RPMI8226 (cell line): ENCODE measurements around the gene CLCN2.

ENCODE experiments used
- DNase-seq: peaks from one replicate; pipeline ENCODE4 v3.0.0-alpha.2; 2015

CLCN2 gene

DNA sequence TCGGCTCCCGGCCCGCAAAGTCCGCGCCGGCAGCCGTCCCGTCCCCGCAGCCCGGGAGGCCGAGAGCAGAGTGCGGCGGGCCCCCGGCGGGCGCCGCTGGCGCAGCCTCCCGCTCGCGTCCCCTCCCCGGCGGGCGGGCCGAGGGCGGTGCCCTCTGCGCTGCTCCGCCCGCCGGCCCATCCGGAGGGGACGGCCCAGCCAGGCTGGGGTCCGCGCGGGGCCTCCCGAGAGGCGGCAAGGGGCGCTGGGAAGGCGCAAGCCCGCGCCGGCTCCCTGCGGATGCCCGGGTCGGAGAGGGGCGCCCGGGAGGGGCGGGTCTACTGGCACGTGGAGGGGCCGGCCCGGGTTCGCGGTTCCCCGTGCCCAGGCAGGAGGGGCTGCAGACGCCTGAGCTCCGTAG is at the start of gene CLCN2, which contains the start of gene POLR2H:
Gene CLCN2, minus strand, starts transcription at position 74 of the 400 bp plus-strand sequence. CDS start 126 bp downstream, outside the sequence.
Gene POLR2H, plus strand, starts transcription at position 179 of the 400 bp plus-strand sequence. CDS start 1,783 bp downstream, outside the sequence.
- DNase-seq: peak; percentile 79

DNA sequence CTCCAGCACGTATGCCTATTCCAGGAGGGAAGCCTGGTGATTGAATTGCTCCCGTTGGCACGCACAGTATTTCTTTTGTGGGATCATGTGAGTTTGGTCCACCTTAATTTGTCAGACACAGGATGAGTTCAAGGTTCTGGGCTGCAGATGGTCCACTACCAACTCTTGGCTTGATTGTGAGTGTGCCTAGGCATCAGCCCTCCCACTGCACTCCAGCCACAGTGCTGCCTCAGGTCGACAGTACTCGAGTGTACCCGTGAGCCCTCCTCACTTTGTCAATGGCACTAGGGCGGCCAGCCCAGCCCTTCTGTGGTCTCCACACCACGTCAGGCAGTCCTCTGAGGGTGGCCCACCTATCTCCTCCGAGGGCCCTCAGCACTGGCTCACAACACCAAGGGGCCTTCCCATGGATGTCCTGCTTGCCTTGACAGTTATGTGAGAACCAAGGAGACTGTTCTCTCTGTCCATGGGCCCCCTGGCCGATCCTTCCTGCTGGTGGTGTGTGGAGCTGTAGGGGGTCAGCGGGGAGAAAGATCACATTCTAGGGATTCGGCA is 48.6 kb upstream of the CLCN2 start:
- DNase-seq: no peak

DNA sequence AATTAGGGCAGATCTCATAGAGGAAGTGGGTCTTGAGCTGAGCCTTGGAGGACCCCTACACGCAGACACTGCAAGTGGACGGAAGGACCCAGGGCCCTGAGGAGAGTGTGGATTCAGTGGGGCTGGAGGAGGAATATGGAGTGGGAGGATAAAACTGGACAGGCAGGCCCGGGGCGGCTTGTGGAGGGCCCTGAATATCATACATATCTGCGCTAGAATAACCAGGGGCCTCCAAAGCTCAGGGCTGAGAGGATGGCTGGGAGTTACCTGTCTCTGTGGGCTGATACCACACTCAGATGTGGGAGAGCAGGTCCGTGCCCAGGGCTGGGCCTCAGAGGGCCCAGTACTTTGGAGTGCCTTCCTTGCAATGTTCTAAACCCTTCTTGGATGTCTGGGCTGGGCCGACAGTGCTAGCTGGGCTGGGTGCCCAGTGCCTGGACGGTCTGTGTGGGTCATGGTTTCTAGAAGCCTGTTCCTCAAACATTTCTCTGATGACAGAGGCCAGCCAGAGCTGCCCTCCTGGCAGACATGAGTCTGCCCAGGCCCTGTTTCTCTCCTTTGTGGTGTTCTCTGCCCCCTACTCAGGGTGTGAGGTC is 48.0 kb upstream of the CLCN2 start:
- DNase-seq: no peak

DNA sequence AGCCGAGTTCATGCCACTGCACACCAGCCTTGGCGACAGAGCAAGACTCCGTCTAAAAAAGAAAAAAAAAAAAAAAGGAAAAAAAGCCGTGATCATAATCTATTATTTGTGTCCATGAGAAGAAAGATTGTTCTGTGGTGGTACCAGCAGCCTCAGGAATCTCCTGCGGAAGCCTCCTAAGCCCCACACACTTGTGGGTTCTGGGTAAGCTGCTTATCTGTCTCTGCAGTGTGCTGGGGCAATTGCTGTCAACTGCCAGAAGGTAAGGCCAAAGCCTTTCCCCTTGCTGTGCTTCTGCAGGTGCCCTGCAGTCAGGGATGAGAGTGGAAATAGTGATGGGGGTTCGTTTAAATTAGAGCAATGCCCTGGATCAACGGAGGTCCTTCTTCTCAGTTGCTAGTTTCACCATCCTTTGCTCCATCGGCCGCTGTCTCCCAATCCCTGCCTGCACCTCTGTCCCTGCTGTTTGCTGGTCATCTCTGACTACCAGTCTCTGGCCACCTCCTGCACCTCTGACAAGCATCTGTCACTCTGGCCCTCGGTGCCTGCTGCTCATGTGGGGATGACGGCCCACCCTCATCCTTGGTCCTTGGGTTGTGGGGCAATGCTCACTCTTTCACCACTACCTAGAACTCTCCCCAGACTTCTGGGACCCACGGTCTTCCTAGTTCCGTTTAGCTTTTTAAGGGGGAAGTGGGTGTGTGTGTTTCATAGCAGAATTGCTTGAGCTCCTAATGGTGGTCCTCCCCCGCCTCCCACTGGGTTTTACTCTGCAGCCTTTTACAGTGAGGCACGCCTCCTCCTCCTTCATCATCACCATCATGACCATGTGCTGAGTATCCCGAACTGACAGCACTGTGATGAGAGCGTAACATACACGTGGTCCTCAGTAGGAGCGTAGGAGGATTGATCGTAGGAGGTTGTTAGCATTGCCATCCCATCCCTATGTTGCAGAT is 43.9 kb upstream of the CLCN2 start:
- no peak for DNase-seq

DNA sequence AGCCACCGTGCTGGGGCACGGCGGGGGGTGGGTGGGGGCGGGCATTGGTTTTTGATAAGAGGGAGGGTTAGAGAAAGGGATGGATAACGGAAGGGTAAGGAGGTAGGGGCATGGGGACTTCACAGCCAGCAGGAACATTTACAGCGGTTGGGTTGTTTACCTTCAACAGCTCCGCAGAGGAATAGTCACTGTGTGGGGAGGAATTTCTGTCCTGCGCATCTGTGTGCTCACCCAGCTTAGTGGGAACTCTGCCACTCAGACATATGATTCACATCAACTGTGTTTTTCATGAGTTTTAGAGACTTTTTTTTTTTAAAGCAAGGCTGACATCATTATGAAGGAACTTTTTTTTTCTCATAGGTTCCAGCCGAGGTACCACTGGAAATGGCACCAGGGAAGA is 38.0 kb upstream of the CLCN2 start:
- no peak for DNase-seq

DNA sequence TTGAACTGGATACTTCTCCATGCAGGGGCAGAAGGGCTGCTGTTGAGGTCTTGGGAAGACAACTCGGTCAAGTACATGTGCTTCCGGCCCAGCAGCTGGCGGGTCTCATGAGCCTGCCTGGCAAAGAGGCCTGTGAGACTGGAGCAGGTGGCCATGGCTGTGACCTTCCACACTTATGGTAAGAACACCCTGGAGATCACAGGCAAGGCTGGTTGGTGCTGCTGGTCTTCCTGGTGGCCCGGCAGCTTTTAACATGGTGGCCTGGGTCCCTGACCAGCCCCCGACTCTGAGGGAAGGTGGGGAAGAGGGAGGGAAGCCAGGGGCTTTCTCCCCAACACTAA is 33.9 kb upstream of the CLCN2 start:
- peak; percentile 52 for DNase-seq

DNA sequence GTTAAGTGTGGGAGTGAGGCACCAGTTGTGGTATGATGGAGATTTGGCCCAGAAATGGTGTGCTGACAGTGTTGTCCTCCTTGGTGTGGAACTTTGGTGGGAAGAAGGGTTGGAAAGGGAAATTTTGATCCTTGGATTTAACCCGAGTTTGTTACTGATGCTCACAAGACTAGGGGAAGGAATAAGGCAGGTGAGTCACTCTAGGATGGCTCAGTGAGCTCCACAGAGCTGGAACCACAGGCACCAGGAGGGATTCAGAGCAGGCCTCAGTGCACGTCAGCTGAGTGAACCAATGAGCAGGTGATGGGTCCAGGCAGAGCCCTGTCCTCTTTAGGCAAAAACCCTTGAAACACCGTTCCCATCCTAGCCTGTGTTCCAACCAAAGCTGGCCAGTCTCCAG is 29.9 kb upstream of the CLCN2 start:
- DNase-seq: no peak

DNA sequence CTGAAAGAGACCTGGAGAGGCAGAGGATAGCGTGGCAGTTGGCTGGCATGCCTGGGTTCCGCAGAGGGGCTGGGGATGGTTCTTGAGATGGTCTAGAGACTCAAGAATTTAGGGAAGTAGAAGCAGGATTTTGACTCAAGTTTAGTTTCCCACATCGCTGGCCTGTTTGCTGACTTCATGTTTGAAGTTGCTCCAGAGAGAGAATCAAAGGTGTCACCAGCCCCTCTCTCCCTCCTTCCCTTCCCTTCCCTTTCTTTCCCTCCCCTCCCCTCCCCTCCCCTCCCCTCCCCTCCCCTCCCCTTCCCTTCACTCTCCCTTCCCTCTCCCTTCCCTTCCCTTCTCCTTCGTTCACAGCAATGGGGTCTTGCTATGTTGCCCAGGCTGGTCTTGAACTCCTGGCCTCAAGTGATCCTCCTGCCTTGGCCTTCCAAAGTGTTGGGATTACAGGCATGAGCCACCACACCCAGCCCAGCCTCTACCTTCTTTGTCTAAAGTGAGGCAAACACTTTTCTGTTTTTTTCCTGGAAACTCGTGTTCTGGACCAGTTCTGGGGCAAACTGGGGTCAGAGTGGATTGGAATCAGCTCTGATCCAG is 28.6 kb upstream of the CLCN2 start:
- DNase-seq: no peak

DNA sequence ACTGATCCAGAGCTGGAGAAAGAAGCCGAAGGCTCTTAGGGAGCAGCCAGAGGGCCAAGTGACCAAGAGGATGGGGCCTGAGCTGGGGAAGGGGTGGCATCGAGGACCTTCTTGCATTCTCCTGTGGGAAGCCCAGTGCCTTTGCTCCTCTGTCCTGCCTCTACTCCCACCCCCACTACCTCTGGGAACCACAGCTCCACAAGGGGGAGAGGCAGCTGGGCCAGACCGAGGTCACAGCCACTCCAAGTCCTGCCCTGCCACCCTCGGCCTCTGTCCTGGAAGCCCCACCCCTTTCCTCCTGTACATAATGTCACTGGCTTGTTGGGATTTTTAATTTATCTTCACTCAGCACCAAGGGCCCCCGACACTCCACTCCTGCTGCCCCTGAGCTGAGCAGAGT is 28.0 kb upstream of the CLCN2 start:
- no peak for DNase-seq

DNA sequence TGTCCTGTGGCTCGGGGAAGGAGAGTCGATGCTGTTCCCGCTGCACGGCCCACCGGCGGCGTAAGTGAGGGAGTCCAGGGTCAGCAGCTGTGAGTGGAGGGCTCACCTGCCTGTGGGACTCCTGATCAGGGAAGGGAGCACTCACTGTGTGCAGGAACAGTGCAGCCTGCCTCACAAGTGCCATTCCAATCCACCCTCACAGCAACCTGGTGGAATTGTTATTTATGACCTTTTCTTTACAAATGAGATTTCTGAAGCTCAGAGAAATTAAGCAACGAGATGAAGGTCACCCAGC is 27.5 kb upstream of the CLCN2 start:
- DNase-seq: no peak

DNA sequence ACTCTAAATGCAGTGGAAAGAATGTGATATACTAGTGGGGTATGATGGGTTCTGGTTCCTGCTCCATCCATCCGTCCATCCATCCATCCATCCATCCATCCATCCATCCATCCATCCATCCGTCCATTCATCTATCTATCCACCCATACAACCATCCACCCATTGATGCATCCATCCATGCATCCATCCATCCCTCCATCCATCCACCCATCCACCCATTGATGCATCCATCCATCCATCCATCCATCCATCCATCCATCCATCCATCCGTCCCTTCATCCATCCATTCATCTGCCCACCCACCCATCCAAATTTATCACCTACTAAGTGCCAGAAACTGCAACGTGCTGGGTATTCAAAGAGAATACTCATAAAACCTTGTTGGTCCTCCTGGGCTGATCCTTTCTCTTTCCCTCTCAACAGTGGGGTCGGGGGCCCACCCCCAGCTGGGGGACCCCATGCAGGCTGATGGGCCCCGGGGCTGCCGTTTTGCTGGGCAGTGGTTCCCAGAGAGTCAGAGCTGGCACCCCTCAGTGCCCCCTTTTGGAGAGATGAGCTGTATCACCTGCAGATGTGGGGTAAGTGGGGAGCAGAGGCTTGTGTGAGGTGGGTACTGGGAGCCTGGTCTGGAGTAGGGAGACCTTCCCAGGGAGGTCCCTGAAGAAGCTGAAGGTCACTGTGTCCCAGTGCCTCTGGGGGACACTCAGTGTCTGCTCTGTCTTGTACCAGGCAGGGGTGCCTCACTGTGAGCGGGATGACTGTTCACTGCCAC is 26.9 kb upstream of the CLCN2 start:
- DNase-seq: no peak

DNA sequence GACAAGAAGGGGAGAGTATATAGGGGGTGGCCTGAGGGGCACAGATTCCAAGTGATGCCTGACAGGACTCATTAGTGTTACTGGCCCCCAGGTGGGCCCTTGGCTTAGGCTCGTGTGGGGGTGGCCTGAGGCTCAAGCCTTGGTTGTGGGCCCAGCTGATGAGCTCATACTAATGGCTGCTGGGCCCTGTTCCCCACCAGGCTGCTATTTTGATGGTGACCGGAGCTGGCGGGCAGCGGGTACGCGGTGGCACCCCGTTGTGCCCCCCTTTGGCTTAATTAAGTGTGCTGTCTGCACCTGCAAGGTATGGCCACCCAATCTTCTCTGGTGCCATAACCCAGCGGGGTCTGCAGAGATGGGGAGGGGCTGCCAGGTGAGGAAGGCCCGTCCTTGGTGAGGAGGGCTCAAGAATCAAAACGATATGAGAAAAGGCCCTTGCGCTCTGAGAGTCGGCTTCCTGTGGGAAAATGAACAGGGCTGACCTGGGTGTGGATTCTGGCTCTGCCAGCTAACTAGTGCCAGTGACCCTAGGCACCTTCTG is 25.8 kb upstream of the CLCN2 start:
- no peak for DNase-seq

DNA sequence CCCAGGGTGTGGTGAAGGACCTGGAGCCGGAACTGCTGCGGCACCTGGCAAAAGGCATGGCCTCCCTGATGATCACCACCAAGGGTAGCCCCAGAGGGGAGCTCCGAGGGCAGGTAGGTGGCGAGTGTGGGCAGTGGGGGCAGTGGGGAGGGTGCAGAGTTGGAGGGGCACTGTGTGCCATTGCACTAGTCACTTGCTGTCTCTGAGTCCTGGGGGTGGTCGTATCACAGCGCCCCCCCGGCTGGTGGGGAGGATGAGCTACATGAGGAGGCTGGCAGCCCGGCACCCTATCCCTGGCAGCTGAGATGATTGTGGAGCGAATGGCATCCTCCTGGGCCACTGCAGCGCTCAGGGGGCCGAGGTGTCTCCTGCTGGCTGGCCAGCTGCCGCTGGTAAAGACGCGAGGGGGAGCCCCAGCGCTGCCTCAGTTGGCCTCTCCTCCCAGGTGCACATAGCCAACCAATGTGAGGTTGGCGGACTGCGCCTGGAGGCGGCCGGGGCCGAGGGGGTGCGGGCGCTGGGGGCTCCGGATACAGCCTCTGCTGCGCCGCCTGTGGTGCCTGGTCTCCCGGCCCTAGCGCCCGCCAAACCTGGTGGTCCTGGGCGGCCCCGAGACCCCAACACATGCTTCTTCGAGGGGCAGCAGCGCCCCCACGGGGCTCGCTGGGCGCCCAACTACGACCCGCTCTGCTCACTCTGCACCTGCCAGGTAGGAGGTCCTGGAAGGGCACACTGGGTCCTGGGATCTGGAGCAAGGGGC is 24.8 kb upstream of the CLCN2 start:
- DNase-seq: no peak

DNA sequence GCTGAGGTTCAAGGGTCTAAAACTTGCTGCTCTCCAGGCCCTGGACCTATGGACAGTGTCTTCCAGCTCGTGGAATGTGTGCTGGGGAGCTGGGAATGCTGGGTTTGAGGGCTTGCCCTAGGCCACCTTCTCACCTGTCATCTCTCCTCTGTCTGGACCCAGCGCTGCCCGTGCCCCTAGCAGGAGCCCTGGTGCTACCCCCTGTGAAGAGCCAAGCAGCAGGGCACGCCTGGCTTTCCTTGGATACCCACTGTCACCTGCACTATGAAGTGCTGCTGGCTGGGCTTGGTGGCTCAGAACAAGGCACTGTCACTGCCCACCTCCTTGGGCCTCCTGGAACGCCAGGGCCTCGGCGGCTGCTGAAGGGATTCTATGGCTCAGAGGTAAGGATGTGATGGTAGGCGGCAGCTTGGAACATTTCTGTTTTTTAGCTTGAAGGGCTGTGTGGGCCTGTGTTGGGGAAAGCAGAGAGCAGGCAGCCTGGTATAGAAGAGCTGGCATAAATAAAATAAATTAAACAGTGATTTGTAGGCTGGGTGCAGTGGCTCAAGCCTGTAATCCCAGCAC is 23.5 kb upstream of the CLCN2 start:
- DNase-seq: no peak

DNA sequence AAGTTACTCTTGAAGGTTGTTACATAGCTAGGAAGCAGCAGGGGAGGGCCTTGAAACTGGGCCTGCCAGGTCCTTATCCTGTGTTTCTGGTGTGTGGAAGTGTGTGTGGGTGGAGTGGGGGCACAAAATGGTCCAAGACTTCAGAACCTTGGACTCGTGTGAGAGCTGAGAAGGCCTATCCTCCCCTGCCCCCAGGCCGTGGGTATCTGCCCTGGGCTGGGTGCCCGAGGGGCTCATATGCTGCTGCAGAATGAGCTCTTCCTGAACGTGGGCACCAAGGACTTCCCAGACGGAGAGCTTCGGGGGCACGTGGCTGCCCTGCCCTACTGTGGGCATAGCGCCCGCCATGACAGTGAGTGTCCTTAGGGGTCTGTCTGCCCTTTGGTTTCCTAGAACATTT is 22.9 kb upstream of the CLCN2 start:
- DNase-seq: no peak

DNA sequence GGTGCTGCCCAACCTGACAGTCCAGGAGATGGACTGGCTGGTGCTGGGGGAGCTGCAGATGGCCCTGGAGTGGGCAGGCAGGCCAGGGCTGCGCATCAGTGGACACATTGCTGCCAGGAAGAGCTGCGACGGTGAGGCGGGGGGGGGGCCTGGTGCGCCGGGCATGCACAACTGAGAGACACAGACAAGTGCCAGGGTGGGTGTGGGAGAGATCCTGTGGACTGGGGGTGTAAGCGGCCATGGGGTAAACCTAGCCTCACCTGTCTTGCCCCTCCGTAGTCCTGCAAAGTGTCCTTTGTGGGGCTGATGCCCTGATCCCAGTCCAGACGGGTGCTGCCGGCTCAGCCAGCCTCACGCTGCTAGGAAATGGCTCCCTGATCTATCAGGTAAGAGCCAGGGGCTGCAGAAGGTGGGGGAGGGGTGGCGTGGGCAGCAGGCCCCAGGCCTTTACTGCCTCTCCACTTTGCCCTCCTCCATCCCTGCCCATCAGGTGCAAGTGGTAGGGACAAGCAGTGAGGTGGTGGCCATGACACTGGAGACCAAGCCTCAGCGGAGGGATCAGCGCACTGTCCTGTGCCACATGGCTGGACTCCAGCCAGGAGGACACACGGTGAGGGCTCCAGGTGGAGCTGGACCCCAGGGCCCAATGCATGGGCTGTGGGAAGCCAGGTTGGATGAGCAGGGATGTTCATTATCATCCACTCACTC is 21.8 kb upstream of the CLCN2 start:
- DNase-seq: no peak

DNA sequence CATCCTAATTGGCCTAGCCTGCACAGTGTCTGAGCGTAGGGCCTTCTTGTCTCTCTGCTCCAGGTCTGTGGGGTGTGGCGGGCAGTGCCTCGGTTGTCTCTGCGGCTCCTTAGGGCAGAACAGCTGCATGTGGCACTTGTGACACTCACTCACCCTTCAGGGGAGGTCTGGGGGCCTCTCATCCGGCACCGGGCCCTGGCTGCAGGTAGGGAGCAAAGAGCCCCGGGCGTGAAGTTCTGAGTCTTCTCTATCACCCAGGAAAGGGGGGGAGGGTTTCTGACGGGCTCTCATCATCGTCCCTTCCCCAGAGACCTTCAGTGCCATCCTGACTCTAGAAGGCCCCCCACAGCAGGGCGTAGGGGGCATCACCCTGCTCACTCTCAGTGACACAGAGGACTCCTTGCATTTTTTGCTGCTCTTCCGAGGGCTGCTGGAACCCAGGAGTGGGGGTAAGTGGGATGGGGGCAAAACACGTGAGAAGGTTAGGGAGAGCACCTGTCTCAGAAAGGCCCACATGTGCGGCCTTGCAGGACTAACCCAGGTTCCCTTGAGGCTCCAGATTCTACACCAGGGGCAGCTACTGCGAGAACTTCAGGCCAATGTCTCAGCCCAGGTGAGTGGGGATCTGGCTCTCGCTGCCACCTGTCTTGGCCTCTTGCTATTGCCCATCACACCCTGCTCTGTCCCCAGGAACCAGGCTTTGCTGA is 21.1 kb upstream of the CLCN2 start:
- no peak for DNase-seq

DNA sequence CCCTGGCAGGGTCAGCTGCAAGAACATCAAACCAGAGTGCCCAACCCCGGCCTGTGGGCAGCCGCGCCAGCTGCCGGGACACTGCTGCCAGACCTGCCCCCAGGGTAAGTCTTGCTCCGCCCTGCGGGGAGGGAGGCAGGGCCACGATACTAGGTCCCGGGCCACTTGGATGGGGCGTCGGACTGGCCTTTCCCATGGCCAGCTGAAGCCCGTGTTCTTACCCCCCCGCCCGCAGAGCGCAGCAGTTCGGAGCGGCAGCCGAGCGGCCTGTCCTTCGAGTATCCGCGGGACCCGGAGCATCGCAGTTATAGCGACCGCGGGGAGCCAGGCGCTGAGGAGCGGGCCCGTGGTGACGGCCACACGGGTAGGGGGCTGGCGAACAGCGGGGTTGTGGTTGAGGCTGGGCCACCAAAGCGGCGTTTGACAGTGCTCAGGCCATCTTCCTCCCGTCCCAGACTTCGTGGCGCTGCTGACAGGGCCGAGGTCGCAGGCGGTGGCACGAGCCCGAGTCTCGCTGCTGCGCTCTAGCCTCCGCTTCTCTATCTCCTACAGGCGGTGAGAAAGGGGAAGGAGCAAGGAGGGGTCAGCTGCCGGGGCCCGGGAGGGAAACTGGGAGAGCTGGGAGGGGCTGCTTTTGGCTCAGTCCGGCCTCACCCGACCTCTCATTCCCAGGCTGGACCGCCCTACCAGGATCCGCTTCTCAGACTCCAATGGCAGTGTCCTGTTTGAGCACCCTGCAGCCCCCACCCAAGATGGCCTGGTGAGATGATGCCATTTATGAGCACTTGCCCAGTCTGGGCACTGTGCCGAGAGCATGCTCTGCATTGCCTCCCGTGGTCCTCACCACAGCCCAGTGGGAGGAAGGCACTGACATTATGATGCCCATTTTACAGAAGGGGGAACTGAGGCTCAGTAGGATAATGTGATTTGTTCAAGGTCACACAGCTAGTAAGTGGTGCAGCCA is 20.1 kb upstream of the CLCN2 start:
- DNase-seq: no peak

DNA sequence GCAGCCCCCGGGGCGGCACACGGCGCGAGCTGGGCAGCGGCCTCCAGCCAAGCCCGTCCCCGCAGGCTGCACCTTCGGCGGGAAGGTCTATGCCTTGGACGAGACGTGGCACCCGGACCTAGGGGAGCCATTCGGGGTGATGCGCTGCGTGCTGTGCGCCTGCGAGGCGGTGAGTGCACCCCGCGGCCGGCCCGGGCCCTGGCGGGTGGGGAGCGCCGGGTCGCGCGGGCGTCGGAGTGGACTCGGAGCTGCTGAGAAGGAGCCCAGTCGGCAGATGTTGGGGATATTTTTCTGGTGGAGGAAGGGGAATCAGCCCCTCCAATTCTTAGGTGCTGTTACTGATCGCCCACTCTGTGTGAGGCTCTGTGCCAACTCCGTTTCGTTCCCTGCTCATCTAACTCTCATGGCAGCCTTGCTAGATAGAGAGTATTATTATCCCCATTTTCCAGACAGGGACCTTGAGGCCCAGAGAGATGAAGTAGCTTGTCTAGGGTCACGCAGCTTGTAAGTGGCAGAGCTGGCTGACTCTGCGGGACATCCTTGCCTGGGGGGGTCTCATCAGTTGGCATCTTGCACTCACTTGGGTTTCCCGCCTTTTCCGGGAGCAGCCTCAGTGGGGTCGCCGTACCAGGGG is 19.3 kb upstream of the CLCN2 start:
- DNase-seq: no peak
